ENCODE data around the gene RTF1.

The RTF1 gene

GRCh38 chr15:41507820-41508290, 91.0 kb downstream of the RTF1 start:
- Histone ChIP-seq H2AFZ (ENCODE audit: low read depth) (no peak overlapping the region), H3K4me2 (no peak overlapping the region), H3K4me3 (IDR thresholded peaks at IDR 0.05; ENCODE audit: insufficient read depth, low read depth, low read length) (no peak overlapping the region), H3K9ac (no peak overlapping the region), H3K36me3 (ENCODE audit: insufficient read depth) (no peaks in the 10 kb centered on the region), H3K27me3 (ENCODE audit: insufficient read depth, low read depth) (no peaks in the 10 kb centered on the region), H4K20me1 (ENCODE audit: insufficient read depth) (no peaks in the 10 kb centered on the region), H3K79me2 (ENCODE audit: insufficient read depth, low read depth) (no peaks in the 10 kb centered on the region), H3K4me1 (ENCODE audit: low read depth, poor library complexity, severe bottlenecking) (no peaks in the 10 kb centered on the region), H3K27ac (no peak overlapping the region)
- no peak for TF ChIP-seq CTCF (conservative IDR thresholded peaks at IDR 0.05; ENCODE audit: low read depth, low read length)

GRCh38 chr15:41510728-41511127, 93.8 kb downstream of the RTF1 start:
- Histone ChIP-seq H4K20me1 (ENCODE audit: insufficient read depth) (no peaks in the 10 kb centered on the region), H3K27ac (no peak overlapping the region), H3K4me2 (no peak overlapping the region), H3K36me3 (ENCODE audit: insufficient read depth) (no peaks in the 10 kb centered on the region), H3K9ac (no peak overlapping the region), H3K4me3 (IDR thresholded peaks at IDR 0.05; ENCODE audit: insufficient read depth, low read depth, low read length) (no peak overlapping the region), H3K79me2 (ENCODE audit: insufficient read depth, low read depth) (no peaks in the 10 kb centered on the region), H3K27me3 (ENCODE audit: insufficient read depth, low read depth) (no peaks in the 10 kb centered on the region), H3K4me1 (ENCODE audit: low read depth, poor library complexity, severe bottlenecking) (peaks cover 9% of the 10 kb centered on the region), H2AFZ (ENCODE audit: low read depth) (no peak overlapping the region)
- TF ChIP-seq CTCF (conservative IDR thresholded peaks at IDR 0.05; ENCODE audit: low read depth, low read length): no peak

GRCh38 chr15:41511331-41511898, 94.5 kb downstream of the RTF1 start:
- Histone ChIP-seq H3K27ac (no peak overlapping the region), H3K27me3 (ENCODE audit: insufficient read depth, low read depth) (no peaks in the 10 kb centered on the region), H3K4me2 (no peak overlapping the region), H3K4me1 (ENCODE audit: low read depth, poor library complexity, severe bottlenecking) (peaks cover 9% of the 10 kb centered on the region), H3K36me3 (ENCODE audit: insufficient read depth) (no peaks in the 10 kb centered on the region), H3K9ac (no peak overlapping the region), H2AFZ (ENCODE audit: low read depth) (no peak overlapping the region), H3K79me2 (ENCODE audit: insufficient read depth, low read depth) (no peaks in the 10 kb centered on the region), H4K20me1 (ENCODE audit: insufficient read depth) (no peaks in the 10 kb centered on the region), H3K4me3 (IDR thresholded peaks at IDR 0.05; ENCODE audit: insufficient read depth, low read depth, low read length) (no peak overlapping the region)
- no peak for TF ChIP-seq CTCF (conservative IDR thresholded peaks at IDR 0.05; ENCODE audit: low read depth, low read length)

- no peaks in the 10 kb centered on the region for H3K79me2 ChIP-seq (ENCODE audit: insufficient read depth, low read depth)
- H3K27ac ChIP-seq: no peak overlapping the region
- H2AFZ ChIP-seq (ENCODE audit: low read depth): no peak overlapping the region
- peaks cover 9% of the 10 kb centered on the region for H3K4me1 ChIP-seq (ENCODE audit: low read depth, poor library complexity, severe bottlenecking)
- no peaks in the 10 kb centered on the region for H3K36me3 ChIP-seq (ENCODE audit: insufficient read depth)
- H3K4me2 ChIP-seq: no peak overlapping the region
- no peaks in the 10 kb centered on the region for H4K20me1 ChIP-seq (ENCODE audit: insufficient read depth)
- H3K4me3 ChIP-seq (IDR thresholded peaks at IDR 0.05; ENCODE audit: insufficient read depth, low read depth, low read length): no peak overlapping the region
- H3K9ac ChIP-seq: no peak overlapping the region
- H3K27me3 ChIP-seq (ENCODE audit: insufficient read depth, low read depth): no peaks in the 10 kb centered on the region
- no peak for TF ChIP-seq CTCF (conservative IDR thresholded peaks at IDR 0.05; ENCODE audit: low read depth, low read length)
Observed at GRCh38 chr15:41511899-41512369, 95.0 kb downstream of the RTF1 start.

All from KMS-11 (cell line).